ENCODE results near the gene CEACAM4. TPM values are rescaled to one million over a fixed set of nuclear protein-coding genes. Genes with fewer than 3 reads are reported as not detected.

The CEACAM4 gene
- total RNA-seq, 1 donor: not detected

GRCh38 chr19:41578886-41579285 lies 48.0 kb downstream of the CEACAM4 start:
- H3K4me3 ChIP-seq (ENCODE audit: low read depth, low read length): no peak overlapping the region
- no peak for DNase-seq (ENCODE audit: low read depth)
- TF ChIP-seq, protein P1, sequence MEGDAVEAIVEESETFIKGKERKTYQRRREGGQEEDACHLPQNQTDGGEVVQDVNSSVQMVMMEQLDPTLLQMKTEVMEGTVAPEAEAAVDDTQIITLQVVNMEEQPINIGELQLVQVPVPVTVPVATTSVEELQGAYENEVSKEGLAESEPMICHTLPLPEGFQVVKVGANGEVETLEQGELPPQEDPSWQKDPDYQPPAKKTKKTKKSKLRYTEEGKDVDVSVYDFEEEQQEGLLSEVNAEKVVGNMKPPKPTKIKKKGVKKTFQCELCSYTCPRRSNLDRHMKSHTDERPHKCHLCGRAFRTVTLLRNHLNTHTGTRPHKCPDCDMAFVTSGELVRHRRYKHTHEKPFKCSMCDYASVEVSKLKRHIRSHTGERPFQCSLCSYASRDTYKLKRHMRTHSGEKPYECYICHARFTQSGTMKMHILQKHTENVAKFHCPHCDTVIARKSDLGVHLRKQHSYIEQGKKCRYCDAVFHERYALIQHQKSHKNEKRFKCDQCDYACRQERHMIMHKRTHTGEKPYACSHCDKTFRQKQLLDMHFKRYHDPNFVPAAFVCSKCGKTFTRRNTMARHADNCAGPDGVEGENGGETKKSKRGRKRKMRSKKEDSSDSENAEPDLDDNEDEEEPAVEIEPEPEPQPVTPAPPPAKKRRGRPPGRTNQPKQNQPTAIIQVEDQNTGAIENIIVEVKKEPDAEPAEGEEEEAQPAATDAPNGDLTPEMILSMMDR (IDR thresholded peaks at IDR 0.05; ENCODE audit: insufficient read depth, low read length): no peak

GRCh38 chr19:41577833-41578232 lies 49.0 kb downstream of the CEACAM4 start:
- no peak overlapping the region for H3K4me3 ChIP-seq (ENCODE audit: low read depth, low read length)
- TF ChIP-seq, protein P1 (IDR thresholded peaks at IDR 0.05; ENCODE audit: insufficient read depth, low read length): no peak
- no peak for DNase-seq (ENCODE audit: low read depth)

DNA sequence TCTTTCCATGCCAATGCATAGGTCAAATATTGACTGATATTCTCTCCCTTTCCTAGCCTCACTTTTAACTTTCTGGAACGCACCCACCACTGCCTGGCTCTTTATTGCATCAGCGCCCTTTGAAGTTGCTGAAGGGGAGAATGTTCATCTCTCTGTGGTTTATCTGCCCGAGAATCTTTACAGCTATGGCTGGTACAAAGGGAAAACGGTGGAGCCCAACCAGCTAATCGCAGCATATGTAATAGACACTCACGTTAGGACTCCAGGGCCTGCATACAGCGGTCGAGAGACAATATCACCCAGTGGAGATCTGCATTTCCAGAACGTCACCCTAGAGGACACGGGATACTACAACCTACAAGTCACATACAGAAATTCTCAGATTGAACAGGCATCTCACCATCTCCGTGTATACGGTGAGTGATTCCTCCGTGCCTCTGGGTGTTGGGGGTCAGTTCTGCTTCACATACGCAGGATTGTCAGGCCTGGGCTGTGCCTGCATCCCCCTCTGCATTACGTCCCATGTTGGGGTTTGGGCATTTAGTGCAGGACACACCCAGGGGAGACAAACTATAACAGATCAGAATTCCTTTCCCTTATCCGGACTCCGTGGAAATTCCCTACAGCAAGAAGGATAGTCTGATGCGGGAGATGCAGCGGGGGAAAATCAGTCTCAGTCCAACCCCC lies 49.6 kb downstream of the CEACAM4 start:
- H3K4me3 ChIP-seq (ENCODE audit: low read depth, low read length): no peak overlapping the region
- DNase-seq (ENCODE audit: low read depth): no peak
- TF ChIP-seq, protein P1 (IDR thresholded peaks at IDR 0.05; ENCODE audit: insufficient read depth, low read length): no peak

- TF ChIP-seq, protein P1 (IDR thresholded peaks at IDR 0.05; ENCODE audit: insufficient read depth, low read length): no peak
- DNase-seq (ENCODE audit: low read depth): no peak
- H3K4me3 ChIP-seq (ENCODE audit: low read depth, low read length): no peak within 1 kb of the TSS
Measured at GRCh38 chr19:41575998-41576397, 50.9 kb downstream of the CEACAM4 start, which contains the start of gene CEACAM21. Gene CEACAM21 (plus strand): TSS chr19:41576166. CDS start chr19:41576275, 109 bp downstream.

DNA sequence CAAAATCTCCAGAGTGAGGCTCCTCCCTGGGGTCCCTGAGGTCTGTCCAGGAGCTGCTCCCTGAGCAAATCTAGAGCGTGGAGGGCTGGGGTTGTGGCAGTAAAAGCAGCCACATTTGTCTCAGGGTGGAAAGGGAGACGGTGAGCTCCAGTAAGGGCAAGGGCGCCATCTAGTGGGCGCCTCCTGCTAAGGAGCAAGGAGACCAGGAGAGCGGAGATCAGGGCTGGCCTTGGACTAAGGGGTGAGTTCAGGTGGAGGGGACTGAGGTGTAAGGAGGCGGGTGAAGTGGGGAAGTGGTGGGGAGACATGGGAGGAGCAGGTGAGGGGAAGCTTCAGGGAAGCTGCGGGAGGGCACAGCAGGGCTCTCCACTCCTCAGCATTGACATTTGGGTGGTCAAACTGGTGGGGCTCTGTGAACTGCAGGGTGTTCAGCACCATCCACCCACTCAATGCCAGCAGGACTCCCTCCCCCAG lies 56.2 kb downstream of the CEACAM4 start:
- no peak overlapping the region for H3K4me3 ChIP-seq (ENCODE audit: low read depth, low read length)
- TF ChIP-seq, protein P1 (IDR thresholded peaks at IDR 0.05; ENCODE audit: insufficient read depth, low read length): peak; percentile 95
- DNase-seq (ENCODE audit: low read depth): peak; percentile 65

DNA sequence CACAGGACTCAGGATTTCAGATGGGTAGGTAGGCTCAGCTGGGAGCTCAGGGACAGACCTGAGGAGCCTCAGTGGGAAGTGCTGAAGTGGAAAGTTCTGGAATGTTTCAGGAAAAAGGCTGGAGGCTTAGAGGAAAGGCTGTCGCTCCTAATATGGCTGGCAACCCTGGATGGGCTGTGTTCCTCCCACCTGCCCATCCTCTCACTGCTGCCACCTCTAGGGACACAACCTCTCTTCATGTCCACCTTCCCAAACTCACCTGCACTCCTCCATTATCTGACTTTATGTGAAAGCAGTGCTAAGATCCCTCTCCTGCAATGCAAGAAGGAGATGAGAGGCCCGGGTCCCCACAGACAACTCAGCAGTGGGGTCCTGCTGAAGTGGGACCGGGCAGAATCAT lies 56.7 kb downstream of the CEACAM4 start:
- no peak overlapping the region for H3K4me3 ChIP-seq (ENCODE audit: low read depth, low read length)
- TF ChIP-seq, protein P1 (IDR thresholded peaks at IDR 0.05; ENCODE audit: insufficient read depth, low read length): no peak
- no peak for DNase-seq (ENCODE audit: low read depth)

Measured in fibroblast of the aortic adventitia (primary cell).